ENCODE results near the gene VWA3B.
"Not testable (repeated sequence)": the region's sequence is repeated elsewhere in the genome, so short reads cannot be mapped to it uniquely, and the experiment has no call there.

The VWA3B gene, protein sequence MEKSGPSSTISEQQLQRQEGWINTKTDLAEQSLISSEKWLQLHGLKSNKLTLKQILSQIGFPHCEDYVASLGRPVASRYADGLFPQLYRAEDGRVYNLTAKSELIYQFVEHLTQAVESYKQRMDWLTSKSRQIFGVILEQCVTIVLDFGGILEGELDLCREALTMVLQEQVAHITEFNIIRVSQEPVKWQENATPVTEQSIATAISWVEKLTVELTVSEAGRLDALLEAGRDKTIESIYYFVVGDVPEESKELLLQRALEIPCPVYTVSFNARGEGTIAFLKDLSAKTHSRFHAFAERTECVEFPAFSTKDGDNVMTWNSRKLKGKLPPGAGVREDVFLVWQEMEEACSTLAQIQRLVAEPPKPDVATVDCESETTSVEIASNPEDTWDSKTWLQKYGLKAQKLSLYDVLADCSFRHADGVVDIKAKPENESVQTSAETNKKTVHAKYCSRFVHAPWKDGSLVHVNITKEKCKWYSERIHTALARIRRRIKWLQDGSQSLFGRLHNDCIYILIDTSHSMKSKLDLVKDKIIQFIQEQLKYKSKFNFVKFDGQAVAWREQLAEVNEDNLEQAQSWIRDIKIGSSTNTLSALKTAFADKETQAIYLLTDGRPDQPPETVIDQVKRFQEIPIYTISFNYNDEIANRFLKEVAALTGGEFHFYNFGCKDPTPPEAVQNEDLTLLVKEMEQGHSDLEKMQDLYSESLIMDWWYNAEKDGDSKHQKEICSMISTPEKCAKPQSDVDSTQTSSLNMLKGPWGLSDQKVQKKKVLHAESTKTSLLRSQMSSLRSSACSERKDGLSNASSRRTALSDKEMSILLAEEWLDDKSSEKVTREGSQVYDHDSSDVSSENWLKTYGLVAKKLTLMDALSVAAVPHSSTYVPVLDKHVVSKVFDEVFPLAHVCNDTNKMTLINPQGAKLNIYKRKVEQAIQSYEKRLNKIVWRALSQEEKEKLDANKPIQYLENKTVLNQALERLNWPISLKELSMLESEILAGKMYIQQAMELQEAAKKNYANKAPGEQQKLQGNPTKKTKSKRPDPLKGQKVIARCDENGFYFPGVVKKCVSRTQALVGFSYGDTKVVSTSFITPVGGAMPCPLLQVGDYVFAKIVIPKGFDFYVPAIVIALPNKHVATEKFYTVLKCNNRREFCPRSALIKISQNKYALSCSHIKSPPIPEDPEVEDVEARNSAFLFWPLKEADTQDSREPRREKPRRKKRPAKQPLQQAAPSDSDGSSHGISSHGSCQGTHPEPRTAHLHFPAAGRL (N-terminal part only)

GRCh38 chr2:98086491-98087446, at the start of gene VWA3B:
VWA3B (plus strand) TSS chr2:98087167; CDS start chr2:98093093, 5,926 bp downstream.
- DNase-seq (ENCODE audit: low read depth) = no peak

- no peak for DNase-seq (ENCODE audit: low read depth)
Measured at GRCh38 chr2:98037206-98037605, 49.8 kb upstream of the VWA3B start.

- DNase-seq (ENCODE audit: low read depth) = no peak
Measured at GRCh38 chr2:98037666-98038336, 49.2 kb upstream of the VWA3B start.

GRCh38 chr2:98039085-98039756, 47.7 kb upstream of the VWA3B start:
- no peak for DNase-seq (ENCODE audit: low read depth)

GRCh38 chr2:98040331-98040939, 46.5 kb upstream of the VWA3B start:
- DNase-seq (ENCODE audit: low read depth) = no peak

GRCh38 chr2:98043101-98043500, 43.9 kb upstream of the VWA3B start:
- DNase-seq (ENCODE audit: low read depth) = no peak

GRCh38 chr2:98044730-98045129, 42.2 kb upstream of the VWA3B start:
- not testable (repeated sequence) for DNase-seq (ENCODE audit: low read depth)

DNA sequence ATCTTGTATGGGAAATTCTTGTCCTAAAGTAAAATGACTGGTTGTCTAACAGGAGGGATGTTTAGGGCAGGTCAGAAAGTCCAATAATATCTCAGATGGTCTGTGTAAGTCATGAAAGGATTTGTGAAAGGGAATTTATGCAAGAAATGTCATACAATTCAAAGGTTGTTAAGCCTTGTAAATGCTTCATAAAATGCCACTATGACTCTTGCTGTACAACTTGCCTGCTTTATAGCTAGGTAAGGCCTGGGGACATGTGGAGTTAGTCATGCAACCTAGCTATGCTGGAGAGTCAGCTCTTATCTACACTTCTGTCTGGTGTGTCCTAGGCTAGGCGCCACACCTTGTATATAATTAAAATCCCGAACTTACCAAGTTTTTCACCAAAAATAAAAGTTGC, 36.9 kb upstream of the VWA3B start:
- DNase-seq (ENCODE audit: low read depth) = no peak

DNA sequence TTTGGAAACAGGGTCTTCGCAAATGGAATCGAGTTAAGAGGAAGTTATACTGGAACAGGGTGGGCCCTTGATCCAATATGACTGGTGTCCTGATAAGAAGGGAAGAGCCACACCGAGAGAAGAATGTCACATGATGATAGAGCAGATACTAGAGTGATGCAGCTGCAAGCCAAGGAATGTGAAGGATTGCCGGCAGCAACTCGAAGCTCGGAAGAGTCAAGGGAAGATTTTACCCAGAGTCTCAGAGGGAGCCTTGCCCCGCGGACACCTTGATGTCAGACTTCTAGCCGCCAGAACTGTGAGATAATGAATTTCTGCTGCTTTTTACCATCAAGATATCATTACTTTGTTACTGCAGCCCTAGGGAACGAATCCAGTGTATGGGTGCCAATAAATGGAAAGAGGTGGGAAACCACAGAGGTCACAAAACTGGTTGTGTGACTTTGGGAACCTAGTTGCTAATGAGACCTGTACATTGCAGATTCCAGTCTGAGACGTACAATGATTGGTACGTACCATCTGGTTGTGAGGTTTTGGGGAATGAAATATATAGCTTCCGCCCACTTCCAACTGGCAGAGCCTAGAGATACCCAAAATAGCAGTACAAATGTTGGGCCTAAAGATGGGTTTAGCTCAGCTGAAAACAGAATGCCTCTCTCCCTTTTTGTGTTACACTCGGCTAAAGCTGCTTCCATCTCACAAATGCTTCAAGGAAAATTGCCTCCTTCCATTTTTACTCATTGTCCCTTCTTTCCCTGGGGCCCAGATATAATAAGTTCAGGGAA, 28.6 kb upstream of the VWA3B start:
- DNase-seq (ENCODE audit: low read depth) = no peak

- no peak for DNase-seq (ENCODE audit: low read depth)
Measured at GRCh38 chr2:98060277-98060676, 26.7 kb upstream of the VWA3B start.

DNA sequence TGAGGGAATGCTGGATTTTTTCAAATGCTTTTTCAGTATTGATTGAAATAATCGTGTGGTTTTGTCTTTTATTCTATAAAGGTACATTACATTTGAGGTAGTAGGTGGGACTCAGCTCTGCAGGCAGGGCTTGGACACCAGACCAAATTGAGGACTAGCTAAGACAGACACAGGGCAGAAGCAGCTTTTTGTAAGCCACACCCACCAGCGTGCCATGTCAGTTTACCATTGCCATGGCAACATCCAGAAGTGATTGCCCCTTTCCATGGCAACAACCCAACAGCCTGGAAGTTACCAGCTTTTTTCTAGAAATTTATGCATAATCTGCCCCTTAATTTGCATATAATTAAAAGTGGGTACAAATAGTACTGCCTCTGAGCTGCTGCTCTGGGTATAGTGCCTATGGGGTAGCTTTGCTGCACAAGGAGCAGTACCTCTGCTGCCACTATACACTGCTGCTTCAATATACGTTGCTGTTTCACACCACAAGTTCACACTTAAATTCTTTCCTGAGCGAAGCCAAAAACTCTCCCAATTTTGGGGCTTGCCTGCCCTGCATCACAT, 23.6 kb upstream of the VWA3B start:
- no peak for DNase-seq (ENCODE audit: low read depth)

GRCh38 chr2:98065808-98066207, 21.2 kb upstream of the VWA3B start:
- DNase-seq (ENCODE audit: low read depth) = no peak

DNA sequence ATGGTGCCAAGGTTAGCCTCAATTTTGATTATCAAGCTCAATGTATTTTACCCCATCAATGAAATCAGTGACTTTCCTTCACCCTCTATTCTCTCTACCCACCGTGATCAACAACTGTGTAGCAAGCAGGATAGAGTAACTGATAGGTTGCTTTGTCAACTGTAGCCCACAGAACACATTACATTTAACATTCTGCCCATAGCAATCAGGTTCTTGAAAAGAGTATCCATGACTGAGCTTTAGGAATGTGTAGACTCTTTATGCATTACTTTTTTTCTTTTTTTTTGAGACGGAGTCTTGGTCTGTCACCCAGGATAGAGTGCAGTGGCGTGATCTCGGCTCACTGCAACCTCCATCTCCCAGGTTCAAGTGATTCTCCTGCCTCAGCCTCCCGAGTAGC, 19.8 kb upstream of the VWA3B start:
- no peak for DNase-seq (ENCODE audit: low read depth)

DNA sequence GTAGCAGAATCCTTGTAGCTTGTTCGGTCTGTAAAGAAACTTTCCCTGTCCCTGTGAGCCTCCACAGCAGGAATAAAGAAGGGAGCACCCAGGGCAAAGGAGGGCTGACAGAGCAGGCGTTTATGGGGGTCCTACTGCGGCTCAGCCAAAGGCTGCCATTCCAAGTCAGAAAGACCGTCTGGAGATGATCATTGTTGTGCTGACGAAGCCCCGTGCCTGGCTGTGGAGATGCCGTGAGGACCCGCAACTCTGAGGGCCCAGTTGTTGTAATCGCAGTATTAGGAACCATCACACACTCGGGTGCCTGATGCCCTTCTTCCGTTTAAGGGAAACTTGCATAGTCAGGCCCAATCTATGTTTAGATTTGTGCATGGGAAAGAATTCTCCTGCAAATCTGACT, 16.9 kb upstream of the VWA3B start:
- DNase-seq (ENCODE audit: low read depth) = no peak

GRCh38 chr2:98072442-98072841, 14.5 kb upstream of the VWA3B start:
- DNase-seq (ENCODE audit: low read depth) = no peak

DNA sequence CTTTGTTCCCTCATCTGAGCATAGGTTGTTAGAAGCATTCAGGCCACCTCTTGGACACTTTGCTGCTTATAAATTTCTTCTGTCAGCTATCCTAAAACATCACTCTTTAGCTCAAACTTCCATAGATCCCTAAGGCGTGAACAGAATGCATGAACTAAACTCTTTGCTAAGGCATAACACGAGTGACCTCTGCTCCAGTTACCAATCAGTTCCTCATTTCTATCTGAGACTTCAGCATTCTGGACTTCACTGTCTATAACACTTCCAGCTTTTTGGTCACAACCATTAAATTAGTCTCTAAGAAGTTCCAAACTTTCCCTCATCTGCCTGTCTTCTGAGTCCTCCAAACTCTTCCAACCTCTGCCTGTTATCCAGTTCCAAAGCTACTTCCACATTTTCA, 8.3 kb upstream of the VWA3B start:
- DNase-seq (ENCODE audit: low read depth) = no peak

DNA sequence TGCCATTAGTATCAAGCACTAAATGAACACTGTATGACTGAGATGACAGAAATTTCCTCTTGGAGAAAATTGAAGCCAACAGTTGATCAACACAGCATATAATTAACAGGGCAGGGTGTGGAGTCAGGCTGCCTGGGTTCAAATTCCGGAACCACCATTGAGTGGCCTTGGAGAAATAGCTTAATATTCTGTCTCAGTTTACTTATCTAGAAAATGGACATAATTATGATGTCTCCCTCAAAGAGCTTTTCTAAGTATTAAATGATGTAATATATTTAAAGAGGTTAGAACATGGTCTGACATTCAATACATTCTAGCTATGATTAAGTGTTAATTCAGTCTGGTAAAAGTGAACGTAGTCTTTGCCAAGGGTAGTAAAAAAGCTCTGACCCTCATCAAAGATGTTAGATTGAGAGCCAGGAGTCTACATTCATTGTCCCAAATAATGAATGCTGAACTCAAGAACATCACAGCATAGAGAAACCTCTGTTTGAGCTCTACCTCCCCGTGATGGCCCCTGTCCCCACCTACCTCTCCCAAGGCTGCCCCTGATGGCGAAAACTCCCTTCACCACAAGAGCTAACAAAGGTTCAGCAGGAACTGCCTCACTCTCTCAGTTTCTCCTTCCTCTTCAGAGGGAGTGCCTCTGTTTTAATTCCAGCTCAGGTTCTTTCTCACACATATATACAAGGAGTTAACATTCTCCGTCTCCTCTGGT, 2.7 kb upstream of the VWA3B start:
- DNase-seq (ENCODE audit: low read depth) = no peak

GRCh38 chr2:98084869-98085238, 2.1 kb upstream of the VWA3B start:
- no peak for DNase-seq (ENCODE audit: low read depth)

All from activated gamma-delta T cell treated with anti-CD3 and anti-CD28 coated beads, Interleukin-2, amount 50 U/mL, for 16 hours (primary cell).